OCI-LY3 (cell line): ENCODE results near the gene TAMALIN.

ENCODE experiments used
- CTCF ChIP-seq: fragments of 200-600, 300-600 bp; sonication (generic); IDR thresholded peaks from 2 replicates; pipeline ENCODE4 v1.5.1; 2014; ENCODE audit warnings: antibody characterized with exemption, low read length, low read depth
- EZH2phosphoT487 ChIP-seq: fragments of 200-600 bp; shearing (Covaris generic); IDR thresholded peaks from 2 replicates; pipeline ENCODE4 v1.6.1; 2018; ENCODE audit warnings: antibody characterized with exemption, mixed run types, low read depth

GRCh38 chr12:51958542-51958941 lies 48.2 kb upstream of the TAMALIN start:
- TF ChIP-seq CTCF (no peak), EZH2phosphoT487 (no peak)
